Activated T-cell treated with anti-CD3 and anti-CD28 coated beads, Interleukin-2, amount 50 U/mL, for 24 hours (primary cell): ENCODE measurements around the gene RNF11.
A peak's percentile ranks its signal among the peaks of the same experiment; 100 is the strongest.

Experiments
- DNase-seq: peaks from one replicate; pipeline ENCODE4 v3.0.0-alpha.2; 2020
- H3K27ac Mint-ChIP-seq: 2 replicates; pipeline ENCODE4 v1.8.0; 2020; ENCODE audit warnings: mild to moderate bottlenecking, mixed read lengths
- H3K27me3 Mint-ChIP-seq: 2 replicates; pipeline ENCODE4 v1.8.0; 2020; ENCODE audit warnings: mixed read lengths
- H3K36me3 Mint-ChIP-seq: 2 replicates; pipeline ENCODE4 v1.8.0; 2020; ENCODE audit warnings: low read depth, mixed read lengths
- H3K4me1 Mint-ChIP-seq: 2 replicates; pipeline ENCODE4 v1.8.0; 2020; ENCODE audit warnings: low read depth, mixed read lengths
- H3K4me3 Mint-ChIP-seq: 2 replicates; pipeline ENCODE4 v1.8.0; 2020; ENCODE audit warnings: mild to moderate bottlenecking, moderate library complexity, mixed read lengths
- H3K9me3 Mint-ChIP-seq: 2 replicates; pipeline ENCODE4 v1.8.0; 2020; ENCODE audit warnings: mixed read lengths

RNF11 gene

DNA sequence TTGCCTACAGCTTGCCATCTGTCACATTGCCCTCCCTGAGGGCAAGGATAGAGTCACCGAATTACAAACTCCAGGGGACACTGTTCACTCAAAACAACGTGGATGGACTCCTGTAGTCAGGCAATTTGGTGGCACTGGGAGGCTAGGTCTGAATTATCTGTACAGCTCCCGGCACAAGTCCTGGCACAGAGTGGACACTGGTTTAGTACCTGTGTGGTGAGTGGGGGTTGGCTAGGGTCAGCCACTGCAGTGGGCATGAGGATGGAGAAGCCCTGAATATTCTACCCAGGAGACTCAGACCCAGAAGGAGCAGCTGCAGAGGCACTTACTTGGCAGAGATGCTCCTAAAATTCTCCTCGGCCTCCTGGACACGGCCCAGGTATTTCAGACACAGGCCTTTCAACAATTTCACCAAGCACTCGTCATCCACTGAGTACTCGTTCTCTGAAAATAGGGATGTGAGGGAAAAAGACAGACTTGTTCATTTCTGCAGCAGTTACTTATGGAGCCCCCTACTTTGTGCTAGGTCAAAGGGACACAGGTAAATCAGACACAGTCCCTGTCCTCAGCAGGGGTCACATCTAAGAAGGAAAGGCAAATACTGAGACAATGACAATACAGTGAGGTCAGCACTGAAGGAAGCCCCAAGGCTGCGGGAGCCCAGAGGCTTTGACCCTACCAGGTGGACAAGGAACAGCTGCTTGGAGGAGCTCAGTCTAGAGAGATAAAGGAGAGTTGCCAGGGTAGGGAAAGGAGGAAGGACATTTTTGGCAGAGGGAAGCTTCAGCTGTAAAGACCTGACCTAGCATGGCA lies 53.8 kb downstream of the RNF11 start:
- no peaks in the 10 kb centered on the region for H3K36me3 Mint-ChIP-seq
- H3K27ac Mint-ChIP-seq: no peak overlapping the region
- H3K4me1 Mint-ChIP-seq: peaks cover 7% of the 10 kb centered on the region
- no peaks in the 10 kb centered on the region for H3K27me3 Mint-ChIP-seq
- H3K9me3 Mint-ChIP-seq: no peaks in the 10 kb centered on the region
- no peak for DNase-seq
- no peak overlapping the region for H3K4me3 Mint-ChIP-seq

DNA sequence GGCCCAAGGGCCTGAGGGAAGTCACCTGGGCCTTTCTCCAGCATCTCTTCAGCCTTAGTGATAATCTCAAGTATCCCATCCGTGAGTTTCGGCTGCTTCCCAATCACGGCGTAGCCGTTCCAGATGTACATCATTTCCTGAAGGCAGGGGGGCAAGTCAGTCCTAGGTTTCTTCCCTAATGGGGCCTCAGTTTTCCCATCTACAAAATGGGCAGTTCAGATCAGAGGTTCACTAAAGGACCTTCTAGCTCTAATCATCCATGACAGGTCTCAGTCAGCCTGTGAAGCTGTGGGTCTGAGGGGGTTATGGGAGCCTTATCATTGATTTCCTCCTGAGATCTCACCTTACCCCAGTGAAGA lies 54.4 kb downstream of the RNF11 start:
- Mint-ChIP-seq H3K27me3 (no peaks in the 10 kb centered on the region), H3K4me3 (no peak overlapping the region), H3K4me1 (peaks cover 2% of the 10 kb centered on the region)

DNA sequence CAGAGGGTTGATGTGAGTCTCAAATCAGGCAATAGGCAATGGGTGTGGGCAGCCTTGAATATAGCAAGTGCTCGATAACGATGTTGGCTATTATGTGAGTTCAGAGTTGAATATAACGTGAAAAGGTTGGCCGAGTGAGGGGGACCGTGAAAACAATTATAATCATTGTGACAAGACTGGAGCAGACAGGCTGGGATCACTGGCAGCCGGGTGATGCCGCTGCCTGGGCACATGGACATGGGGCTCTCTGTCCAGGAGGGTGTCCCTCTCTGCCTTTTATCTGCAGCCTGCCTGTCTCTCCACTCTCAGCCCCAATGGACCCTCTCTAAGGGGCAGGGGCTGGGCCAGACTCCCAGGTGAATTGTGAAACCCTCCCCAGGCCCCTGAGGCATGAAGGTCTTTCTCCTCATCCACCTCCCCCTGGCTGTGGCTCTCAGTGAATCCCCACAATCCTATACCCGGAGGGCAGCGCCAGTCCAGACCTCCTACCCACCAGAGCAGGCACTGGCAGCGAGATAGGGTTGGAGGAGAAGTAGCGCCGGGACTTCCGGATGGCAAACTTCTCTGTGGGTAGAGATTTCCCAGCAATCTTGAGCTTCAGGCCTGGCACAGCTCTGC lies 57.9 kb downstream of the RNF11 start:
- DNase-seq: no peak
- Mint-ChIP-seq H3K4me1 (peaks cover 12% of the 10 kb centered on the region), H3K27me3 (no peaks in the 10 kb centered on the region), H3K36me3 (no peaks in the 10 kb centered on the region), H3K27ac (no peak overlapping the region), H3K9me3 (no peaks in the 10 kb centered on the region), H3K4me3 (no peak overlapping the region)

More for the DNA sequence above, 54.4 kb downstream of the RNF11 start:
- Mint-ChIP-seq H3K36me3 (no peaks in the 10 kb centered on the region), H3K9me3 (no peaks in the 10 kb centered on the region), H3K27ac (no peak overlapping the region)
- DNase-seq: no peak

DNA sequence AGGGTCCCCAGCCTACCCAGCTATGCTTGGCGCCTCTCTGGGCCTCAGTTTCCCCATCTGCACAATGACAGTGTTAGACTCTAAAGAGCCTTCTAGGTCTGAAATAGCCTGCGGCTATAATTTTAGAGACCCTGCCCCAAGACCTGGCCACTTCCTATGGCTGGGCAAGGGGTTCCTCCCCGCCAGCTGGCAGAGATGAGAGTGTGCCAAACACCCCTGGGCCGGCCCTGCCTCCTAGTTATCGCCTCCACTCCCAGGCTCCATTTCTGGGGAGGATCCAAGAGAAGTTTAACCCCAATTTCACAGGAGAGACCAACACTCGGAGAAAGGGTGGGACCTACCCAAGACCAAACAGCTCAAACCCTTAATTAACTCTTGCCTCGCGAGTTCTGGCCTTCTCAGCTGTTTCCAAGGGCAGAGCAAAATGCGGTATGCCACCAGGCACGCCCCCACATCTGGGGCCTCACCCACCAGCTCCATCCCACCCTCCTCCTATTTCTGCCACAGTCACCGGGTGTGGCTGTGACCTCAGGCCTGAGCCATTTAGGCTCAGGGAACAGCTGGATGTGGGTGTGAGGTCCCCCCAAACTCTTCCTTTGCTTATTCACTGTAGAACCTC lies 58.6 kb downstream of the RNF11 start:
- Mint-ChIP-seq H3K4me3 (no peak overlapping the region), H3K4me1 (peaks cover 12% of the 10 kb centered on the region), H3K36me3 (no peaks in the 10 kb centered on the region), H3K27me3 (no peaks in the 10 kb centered on the region), H3K27ac (no peak overlapping the region), H3K9me3 (no peaks in the 10 kb centered on the region)
- DNase-seq: no peak

DNA sequence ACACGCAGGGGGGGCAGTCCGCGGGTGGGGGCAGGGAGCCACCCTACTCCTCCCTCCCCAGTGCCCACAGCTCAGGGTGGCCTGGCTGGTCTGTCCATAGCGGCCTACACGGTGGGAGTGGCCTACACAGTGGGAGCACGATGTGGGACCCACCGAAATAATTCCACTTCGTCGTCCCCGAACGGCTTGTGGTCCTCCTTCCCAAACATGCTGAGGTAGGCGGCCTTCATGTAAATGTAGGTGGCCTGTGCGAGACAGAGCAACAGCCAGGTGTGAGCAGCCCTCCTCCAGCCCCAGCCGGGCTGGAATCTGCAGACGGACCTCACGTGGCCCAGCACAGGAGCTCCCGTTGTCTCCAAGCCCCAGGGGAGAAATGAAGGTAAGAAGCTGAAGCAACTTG lies 59.9 kb downstream of the RNF11 start:
- Mint-ChIP-seq H3K27me3 (no peaks in the 10 kb centered on the region), H3K9me3 (no peaks in the 10 kb centered on the region), H3K27ac (no peak overlapping the region), H3K4me1 (peaks cover 15% of the 10 kb centered on the region), H3K4me3 (no peak overlapping the region), H3K36me3 (no peaks in the 10 kb centered on the region)
- DNase-seq: no peak

DNA sequence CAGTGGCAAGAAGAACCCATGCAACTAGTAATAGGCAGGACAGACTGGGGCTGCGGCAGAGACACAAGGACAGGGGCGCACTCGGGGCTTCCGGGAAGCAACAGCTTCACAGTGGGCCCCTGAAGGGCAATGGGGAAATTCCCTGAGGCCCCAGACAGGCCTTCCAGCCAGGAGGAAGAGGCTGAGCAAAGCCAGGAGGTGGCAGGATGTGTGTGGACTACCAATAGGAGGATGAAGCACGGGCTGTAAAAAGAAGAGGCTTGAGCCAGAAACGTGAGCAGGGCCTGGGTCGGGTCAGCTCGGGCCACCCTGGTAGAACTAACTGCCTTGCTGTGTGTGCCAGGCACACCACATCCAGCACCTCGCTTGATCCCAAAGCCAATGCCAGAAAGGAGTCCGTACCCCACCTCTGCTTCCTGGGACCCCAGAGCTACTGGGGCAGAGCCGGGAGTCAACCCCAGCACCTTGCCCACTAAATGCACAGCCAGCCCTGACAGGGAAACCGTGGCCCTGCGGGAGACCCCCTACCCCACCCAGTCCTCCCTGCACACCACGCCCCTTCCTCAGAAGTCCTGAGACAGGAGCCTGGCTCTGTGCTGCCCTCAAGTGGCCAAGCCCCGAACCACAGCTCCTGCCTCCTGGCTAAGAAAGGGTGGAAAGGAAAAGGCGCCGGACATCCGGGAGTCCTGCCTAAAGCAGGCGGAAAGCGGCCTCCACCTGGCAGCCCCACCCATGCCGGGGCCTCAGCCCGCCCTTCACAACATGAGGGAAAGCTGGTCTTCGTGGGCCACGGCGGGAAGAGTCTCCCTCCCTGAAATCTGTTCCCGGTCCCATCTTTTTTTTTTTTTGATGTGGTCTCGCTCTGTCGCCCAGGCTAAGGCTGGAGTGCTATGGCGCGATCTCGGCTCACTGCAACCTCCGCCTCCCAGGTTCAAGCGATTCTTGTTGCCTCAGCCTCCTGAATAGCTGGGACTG lies 60.6 kb downstream of the RNF11 start:
- Mint-ChIP-seq H3K27me3 (no peaks in the 10 kb centered on the region), H3K9me3 (no peaks in the 10 kb centered on the region), H3K27ac (peak overlapping the region; percentile 66), H3K36me3 (no peaks in the 10 kb centered on the region), H3K4me3 (peak overlapping the region; percentile 67), H3K4me1 (peaks cover 17% of the 10 kb centered on the region)
- peak; percentile 88 for DNase-seq

DNA sequence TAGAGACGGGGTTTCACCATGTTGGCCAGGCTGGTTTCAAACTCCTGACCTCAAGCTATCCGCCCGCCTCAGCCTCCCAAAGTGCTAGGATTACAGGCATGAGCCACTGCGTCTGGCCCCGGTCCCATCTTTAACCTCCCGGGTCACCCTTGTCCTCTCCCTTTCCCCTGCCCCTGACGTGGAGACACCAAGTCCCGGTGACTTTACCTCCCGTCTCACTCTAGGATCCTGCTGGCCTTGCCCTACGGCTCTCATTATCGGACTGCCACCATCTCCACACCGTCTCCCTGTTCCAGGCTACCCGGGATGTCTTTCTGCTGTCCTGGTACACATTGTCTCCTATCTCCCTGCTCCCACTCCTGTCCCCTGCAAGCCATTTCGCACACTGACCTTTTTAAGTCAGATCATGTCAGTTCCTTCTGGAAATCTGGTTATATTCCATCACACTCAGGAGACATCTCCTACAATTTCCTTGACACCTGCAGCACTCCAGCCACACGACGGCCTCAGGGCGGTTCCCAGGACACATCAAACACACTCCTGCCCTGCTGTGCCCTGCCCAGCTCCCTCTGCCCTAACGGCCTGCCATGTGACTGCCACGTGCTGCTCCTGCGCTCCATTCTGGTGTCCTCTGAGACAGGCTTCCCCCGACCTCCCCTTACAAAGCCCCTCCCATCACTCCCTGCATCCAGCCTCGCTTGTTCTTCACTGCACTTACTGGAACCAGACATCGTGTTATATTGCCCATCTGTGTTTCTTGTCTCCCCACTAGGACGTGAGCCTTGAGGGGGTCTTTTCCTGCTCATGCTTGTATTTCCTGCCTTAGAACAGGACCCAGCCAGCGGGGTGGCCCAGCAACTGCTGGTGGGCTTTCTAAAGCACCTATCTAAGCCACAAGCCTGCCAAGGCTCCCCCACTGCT lies 61.6 kb downstream of the RNF11 start:
- Mint-ChIP-seq H3K27ac (peak overlapping the region; percentile 74), H3K27me3 (no peaks in the 10 kb centered on the region), H3K4me3 (peak overlapping the region; percentile 67), H3K36me3 (no peaks in the 10 kb centered on the region), H3K9me3 (no peaks in the 10 kb centered on the region), H3K4me1 (peaks cover 19% of the 10 kb centered on the region)
- DNase-seq: no peak

DNA sequence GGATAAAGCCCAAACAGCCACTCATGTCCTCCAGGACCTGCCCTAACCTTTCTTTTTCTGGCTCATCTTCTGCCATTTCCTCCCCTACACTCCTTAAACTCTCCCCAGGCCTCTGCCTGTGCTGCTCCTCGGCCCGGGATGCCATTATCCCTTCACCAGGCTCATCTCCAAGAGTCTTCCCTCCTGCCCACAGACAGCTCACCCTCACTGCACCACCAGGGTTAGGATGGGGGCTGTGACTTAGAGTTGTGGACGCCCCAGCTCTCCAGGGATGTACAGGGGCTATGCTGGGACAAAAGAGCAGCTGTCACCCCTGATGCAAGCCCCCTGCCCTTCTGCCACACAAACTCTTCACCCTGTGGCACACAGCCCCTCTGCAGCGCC lies 62.2 kb downstream of the RNF11 start:
- no peak overlapping the region for H3K4me3 Mint-ChIP-seq
- no peaks in the 10 kb centered on the region for H3K9me3 Mint-ChIP-seq
- no peaks in the 10 kb centered on the region for H3K27me3 Mint-ChIP-seq
- H3K27ac Mint-ChIP-seq: no peak overlapping the region
- no peaks in the 10 kb centered on the region for H3K36me3 Mint-ChIP-seq
- no peak for DNase-seq
- H3K4me1 Mint-ChIP-seq: peaks cover 19% of the 10 kb centered on the region

DNA sequence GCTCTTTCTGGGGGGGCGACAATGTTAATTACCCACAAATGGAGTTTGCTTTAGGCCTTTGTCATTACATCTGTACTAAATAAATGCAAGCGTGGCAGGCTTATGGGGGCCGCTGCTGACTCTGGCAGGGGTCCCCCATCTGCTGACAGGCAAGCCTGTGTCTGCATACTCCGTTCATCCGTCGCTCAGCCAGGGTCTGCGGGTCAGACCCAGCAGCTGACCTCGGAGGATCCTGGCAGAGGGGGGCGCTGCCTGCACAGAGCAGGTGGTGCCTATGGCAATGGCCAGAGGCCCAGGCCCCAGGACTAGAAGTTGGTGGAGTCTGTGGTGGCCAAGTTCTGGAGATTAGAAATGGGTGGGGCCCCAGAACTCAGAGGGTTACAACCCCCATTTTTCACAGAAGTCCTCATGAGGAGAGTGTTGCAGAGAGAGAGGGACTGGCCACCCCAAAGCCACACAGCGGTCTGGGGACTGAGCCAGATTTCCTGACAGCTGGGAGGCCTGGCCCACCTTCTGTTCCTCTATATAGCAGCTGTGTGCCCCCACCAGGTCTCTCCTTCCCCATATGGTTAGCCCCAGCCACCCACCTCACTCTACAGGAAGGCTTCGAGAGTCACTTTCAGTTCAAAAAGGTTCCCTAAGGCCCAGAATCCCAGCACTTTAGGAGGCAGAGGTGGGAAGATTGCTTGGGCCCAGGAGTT lies 63.3 kb downstream of the RNF11 start:
- Mint-ChIP-seq H3K4me3 (no peak overlapping the region), H3K27me3 (no peaks in the 10 kb centered on the region), H3K4me1 (peaks cover 28% of the 10 kb centered on the region), H3K9me3 (no peaks in the 10 kb centered on the region), H3K27ac (no peak overlapping the region), H3K36me3 (no peaks in the 10 kb centered on the region)
- no peak for DNase-seq

DNA sequence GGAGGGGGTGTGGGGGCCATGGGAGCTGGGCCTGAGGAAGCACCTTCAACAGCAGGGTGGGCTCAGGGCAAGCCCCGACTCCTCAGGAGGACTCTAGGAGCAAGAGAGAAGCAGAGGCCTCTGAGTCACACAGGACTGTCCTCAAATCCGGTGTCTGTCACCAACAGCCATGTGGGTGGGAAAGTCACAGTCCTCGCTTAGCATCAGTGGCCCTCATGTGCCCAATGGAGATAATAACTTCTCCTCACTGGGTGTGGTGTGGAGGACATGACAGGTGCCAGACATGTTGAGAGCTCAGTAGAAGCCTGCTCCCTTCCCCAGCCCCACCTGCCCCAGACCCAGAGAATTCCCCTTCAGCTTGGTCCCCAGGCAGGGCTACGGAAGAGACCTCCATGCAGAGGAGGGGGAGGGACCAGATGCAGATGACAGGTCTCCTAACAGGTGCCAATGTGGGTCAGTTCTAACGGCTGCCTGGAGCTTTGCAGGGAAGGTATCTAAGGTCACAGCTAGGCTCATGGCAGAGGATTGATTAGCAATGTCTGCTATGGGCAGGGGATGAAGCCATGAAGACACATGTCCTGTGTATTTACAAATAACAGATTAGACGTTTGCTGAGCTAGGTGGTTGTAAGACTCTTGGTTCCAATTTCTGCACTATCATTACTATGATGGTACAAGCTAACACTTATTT lies 64.1 kb downstream of the RNF11 start:
- no peaks in the 10 kb centered on the region for H3K36me3 Mint-ChIP-seq
- no peaks in the 10 kb centered on the region for H3K27me3 Mint-ChIP-seq
- no peaks in the 10 kb centered on the region for H3K9me3 Mint-ChIP-seq
- no peak overlapping the region for H3K4me3 Mint-ChIP-seq
- H3K4me1 Mint-ChIP-seq: peaks cover 30% of the 10 kb centered on the region
- no peak overlapping the region for H3K27ac Mint-ChIP-seq
- DNase-seq: no peak

DNA sequence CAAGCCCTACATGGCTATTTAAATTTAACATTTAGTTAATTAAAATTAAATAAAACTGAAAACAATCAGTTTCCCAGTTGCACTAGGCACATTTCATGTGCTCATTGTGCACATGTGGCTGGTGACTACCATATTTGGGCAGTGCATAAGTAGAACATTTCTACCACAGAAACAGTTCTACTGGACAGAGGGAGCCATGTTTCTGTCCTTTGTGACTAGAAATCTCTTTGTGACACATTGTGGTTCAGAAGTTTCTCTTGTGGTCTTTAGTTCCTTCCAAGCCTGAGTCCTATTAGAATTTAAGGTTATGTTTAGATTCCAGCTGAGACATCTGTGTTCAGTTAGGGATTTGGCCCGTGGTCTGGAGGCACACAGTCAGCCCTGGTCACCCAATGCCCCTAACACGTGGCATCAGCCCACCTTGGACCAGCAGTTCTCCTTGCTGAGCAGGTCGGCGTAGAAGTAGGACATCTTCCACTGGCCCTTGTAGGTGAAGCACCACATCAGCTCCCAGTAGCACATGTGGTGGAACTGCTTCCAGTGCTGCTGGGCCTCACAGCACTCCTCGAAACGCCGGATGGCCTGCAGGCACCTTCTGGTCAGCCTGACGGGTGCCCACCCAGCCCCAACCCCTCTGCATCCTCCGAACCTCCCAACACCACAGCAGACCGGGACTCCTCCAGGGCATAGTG lies 65.2 kb downstream of the RNF11 start:
- Mint-ChIP-seq H3K4me3 (no peak overlapping the region), H3K27me3 (no peaks in the 10 kb centered on the region), H3K36me3 (no peaks in the 10 kb centered on the region), H3K4me1 (peaks cover 29% of the 10 kb centered on the region), H3K27ac (no peak overlapping the region), H3K9me3 (no peaks in the 10 kb centered on the region)
- DNase-seq: no peak

DNA sequence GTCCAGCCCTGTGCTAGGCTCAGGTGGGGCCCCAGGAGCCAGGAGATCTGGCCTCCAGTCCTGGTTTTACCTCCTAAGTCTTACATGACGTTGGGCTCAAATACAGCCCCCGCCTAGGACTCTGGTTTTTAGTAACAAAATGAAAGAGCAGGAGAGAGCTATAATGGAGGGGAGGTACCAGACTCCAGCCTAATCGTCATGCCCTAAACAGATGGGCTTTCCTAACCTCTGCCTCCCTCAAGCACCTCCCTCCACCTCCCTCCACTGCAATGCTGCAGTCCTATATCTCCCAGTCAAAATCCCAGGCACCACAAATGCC lies 65.7 kb downstream of the RNF11 start:
- Mint-ChIP-seq H3K9me3 (no peaks in the 10 kb centered on the region), H3K27ac (no peak overlapping the region), H3K36me3 (no peaks in the 10 kb centered on the region), H3K4me1 (peaks cover 24% of the 10 kb centered on the region), H3K4me3 (no peak overlapping the region), H3K27me3 (no peaks in the 10 kb centered on the region)
- no peak for DNase-seq
